Measurements from ENCODE around the gene PDHA1. TPM values are rescaled to one million over a fixed set of nuclear protein-coding genes. Genes with fewer than 3 reads are reported as not detected.

Gene PDHA1
- total RNA-seq, 1 donor from 2014 or later: 162 TPM

DNA sequence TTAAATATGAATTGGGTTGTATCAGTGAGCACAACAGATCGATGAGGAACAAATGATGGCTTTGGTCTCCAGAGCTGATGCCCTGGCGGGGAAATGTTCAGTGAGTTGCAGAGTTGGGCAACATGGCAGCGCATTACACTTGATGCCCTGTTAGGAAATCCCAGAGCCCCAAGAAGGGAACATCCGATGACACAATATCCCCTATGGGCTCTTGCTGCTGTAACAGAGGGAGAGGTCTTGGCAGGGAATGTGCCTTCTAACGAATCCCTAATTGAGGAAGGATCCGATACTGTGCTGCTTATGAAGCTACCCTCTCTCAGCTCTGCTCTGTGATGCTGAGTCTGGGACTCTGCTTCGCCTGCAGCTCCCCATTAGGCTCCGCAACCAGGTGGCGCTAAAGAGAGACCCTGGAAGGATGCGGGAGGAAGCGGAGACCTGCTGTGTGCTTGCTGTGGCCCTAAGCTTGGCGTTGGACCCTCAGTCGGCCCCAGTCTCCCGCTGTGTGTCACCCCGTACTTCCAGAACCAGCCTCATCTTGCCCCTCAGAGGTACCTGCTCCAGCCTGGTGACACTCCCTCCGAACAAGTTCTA lies 38.9 kb downstream of the PDHA1 start:
- no peak overlapping the region for H3K4me3 Mint-ChIP-seq (ENCODE audit: unreplicated experiment)
- TF ChIP-seq, protein P1, sequence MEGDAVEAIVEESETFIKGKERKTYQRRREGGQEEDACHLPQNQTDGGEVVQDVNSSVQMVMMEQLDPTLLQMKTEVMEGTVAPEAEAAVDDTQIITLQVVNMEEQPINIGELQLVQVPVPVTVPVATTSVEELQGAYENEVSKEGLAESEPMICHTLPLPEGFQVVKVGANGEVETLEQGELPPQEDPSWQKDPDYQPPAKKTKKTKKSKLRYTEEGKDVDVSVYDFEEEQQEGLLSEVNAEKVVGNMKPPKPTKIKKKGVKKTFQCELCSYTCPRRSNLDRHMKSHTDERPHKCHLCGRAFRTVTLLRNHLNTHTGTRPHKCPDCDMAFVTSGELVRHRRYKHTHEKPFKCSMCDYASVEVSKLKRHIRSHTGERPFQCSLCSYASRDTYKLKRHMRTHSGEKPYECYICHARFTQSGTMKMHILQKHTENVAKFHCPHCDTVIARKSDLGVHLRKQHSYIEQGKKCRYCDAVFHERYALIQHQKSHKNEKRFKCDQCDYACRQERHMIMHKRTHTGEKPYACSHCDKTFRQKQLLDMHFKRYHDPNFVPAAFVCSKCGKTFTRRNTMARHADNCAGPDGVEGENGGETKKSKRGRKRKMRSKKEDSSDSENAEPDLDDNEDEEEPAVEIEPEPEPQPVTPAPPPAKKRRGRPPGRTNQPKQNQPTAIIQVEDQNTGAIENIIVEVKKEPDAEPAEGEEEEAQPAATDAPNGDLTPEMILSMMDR (IDR thresholded peaks at IDR 0.05; ENCODE audit: unreplicated experiment): no peak
- H3K27ac Mint-ChIP-seq (ENCODE audit: unreplicated experiment): no peak overlapping the region
- H3K9me3 Mint-ChIP-seq (ENCODE audit: unreplicated experiment): no peaks in the 10 kb centered on the region
- H3K36me3 Mint-ChIP-seq (ENCODE audit: low read depth, unreplicated experiment): no peaks in the 10 kb centered on the region
- H3K4me1 Mint-ChIP-seq (ENCODE audit: unreplicated experiment): no peaks in the 10 kb centered on the region
- DNase-seq (ENCODE audit: low spot score): peak; percentile 78
- no peaks in the 10 kb centered on the region for H3K27me3 Mint-ChIP-seq (ENCODE audit: unreplicated experiment)

DNA sequence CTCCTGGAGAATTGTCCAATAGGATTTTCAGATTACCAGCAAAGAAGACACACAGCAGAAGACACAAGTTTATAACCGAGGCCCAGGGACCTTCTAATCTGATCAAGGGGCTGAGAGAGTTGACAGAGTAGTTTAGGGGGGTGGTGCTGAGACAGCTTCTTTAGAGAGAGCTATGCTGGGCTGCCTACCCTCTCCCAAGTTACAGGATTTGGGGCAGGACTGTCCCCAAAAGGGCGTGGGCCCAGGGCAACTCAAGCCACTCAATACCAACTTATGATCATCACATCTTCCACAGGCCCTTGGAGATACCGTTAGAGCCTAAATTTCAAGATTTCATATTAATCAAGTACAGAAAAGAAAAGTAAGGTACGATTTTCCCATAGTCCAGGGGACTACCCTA lies 43.0 kb downstream of the PDHA1 start:
- no peak for DNase-seq (ENCODE audit: low spot score)
- H3K4me1 Mint-ChIP-seq (ENCODE audit: unreplicated experiment): no peaks in the 10 kb centered on the region
- H3K27ac Mint-ChIP-seq (ENCODE audit: unreplicated experiment): no peak overlapping the region
- TF ChIP-seq, protein P1 (IDR thresholded peaks at IDR 0.05; ENCODE audit: unreplicated experiment): no peak
- no peaks in the 10 kb centered on the region for H3K36me3 Mint-ChIP-seq (ENCODE audit: low read depth, unreplicated experiment)
- no peaks in the 10 kb centered on the region for H3K9me3 Mint-ChIP-seq (ENCODE audit: unreplicated experiment)
- no peaks in the 10 kb centered on the region for H3K27me3 Mint-ChIP-seq (ENCODE audit: unreplicated experiment)
- no peak overlapping the region for H3K4me3 Mint-ChIP-seq (ENCODE audit: unreplicated experiment)

DNA sequence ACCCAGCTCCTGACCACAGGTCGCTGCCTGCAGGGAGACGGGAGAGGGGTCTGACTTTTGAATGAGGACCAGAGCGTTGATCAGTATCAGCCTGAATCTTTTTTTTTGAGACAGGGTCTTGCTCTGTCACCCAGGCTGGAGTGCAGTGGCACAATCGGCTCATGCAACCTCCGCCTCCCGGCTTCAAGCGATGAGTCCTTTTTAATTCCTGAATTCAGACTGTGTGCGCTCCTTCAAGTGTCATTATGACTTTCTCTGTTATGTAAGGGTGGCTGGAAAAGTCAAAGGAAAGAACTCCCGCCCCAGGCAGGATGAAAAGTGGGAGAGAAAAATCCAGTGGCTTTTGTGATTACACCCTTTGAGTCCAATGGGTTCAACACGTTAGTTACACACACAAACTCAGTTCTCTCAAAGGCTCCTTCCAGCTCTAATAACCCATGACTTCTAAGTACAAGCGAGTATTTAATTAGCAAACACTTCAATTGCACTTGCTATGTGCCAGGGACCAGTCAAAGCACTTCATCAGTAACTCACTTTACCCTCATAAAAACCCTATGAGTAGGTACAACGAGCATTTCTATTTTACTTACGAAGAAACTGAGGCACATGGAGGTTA lies 44.4 kb downstream of the PDHA1 start:
- TF ChIP-seq, protein P1 (IDR thresholded peaks at IDR 0.05; ENCODE audit: unreplicated experiment): no peak
- no peak overlapping the region for H3K27ac Mint-ChIP-seq (ENCODE audit: unreplicated experiment)
- no peak for DNase-seq (ENCODE audit: low spot score)
- peaks cover 1% of the 10 kb centered on the region for H3K27me3 Mint-ChIP-seq (ENCODE audit: unreplicated experiment)
- H3K4me1 Mint-ChIP-seq (ENCODE audit: unreplicated experiment): no peaks in the 10 kb centered on the region
- no peaks in the 10 kb centered on the region for H3K9me3 Mint-ChIP-seq (ENCODE audit: unreplicated experiment)
- no peaks in the 10 kb centered on the region for H3K36me3 Mint-ChIP-seq (ENCODE audit: low read depth, unreplicated experiment)
- H3K4me3 Mint-ChIP-seq (ENCODE audit: unreplicated experiment): no peak overlapping the region

DNA sequence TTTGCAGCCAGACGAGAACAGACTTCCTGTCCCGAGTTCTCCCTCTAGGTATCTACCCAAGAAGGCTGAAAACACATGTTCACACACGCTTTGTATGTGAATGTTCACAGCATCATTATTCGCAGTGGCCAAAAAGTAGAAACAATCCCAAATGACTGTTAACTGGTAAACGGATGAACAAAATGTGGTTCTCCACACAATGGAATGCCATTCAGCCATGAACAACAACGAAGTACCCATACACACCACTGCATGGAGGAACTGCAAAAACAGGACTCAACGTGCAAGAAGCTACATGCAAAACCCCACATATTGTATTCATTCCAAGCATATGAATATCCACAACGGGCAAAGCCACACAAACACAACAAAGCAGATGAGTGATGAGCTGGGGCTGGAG lies 45.0 kb downstream of the PDHA1 start:
- no peaks in the 10 kb centered on the region for H3K9me3 Mint-ChIP-seq (ENCODE audit: unreplicated experiment)
- no peak overlapping the region for H3K27ac Mint-ChIP-seq (ENCODE audit: unreplicated experiment)
- H3K36me3 Mint-ChIP-seq (ENCODE audit: low read depth, unreplicated experiment): no peaks in the 10 kb centered on the region
- TF ChIP-seq, protein P1 (IDR thresholded peaks at IDR 0.05; ENCODE audit: unreplicated experiment): no peak
- H3K4me3 Mint-ChIP-seq (ENCODE audit: unreplicated experiment): no peak overlapping the region
- no peak for DNase-seq (ENCODE audit: low spot score)
- no peaks in the 10 kb centered on the region for H3K4me1 Mint-ChIP-seq (ENCODE audit: unreplicated experiment)
- H3K27me3 Mint-ChIP-seq (ENCODE audit: unreplicated experiment): peaks cover 1% of the 10 kb centered on the region

DNA sequence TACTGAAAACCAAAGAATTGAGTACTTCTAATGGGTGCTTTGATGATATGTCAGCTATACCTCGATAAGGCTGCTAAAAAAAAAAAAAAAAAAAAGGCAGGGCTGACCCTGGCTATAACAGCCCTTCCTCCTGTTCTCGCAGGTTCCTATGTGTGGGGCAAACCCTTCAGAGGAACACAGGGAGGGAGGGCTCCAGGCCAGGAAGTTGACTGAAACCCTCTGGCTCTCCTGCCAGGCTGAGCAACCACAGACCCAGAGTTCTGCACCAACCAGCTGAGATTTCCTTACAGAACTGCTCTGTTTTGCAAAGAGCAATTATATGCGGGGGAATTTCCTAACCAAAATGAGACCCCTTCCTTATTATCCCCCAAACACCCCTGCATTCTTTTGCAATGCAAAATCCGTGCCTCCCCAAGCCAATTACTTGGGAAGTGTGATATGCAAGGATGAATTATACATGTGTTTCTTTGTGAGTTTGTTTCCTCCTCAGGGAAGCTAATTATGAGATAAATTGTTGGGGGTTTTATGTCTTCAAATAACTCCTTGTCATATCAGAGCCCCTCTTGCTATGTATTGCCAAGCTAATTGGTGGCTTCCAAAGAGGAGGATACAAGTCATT lies 45.6 kb downstream of the PDHA1 start:
- Mint-ChIP-seq H3K27ac (ENCODE audit: unreplicated experiment) (no peak overlapping the region), H3K4me3 (ENCODE audit: unreplicated experiment) (no peak overlapping the region), H3K36me3 (ENCODE audit: low read depth, unreplicated experiment) (no peaks in the 10 kb centered on the region), H3K27me3 (ENCODE audit: unreplicated experiment) (peaks cover 1% of the 10 kb centered on the region), H3K9me3 (ENCODE audit: unreplicated experiment) (no peaks in the 10 kb centered on the region), H3K4me1 (ENCODE audit: unreplicated experiment) (no peaks in the 10 kb centered on the region)
- no peak for DNase-seq (ENCODE audit: low spot score)
- TF ChIP-seq, protein P1 (IDR thresholded peaks at IDR 0.05; ENCODE audit: unreplicated experiment): no peak
